IPS-NIHi7 (cell line): ENCODE data around the gene WNK1.

ENCODE experiments used
- DNase-seq: peaks from one replicate; pipeline ENCODE4 v3.0.0; 2012; ENCODE audit warnings: mixed read lengths; ENCODE audit errors: extremely low spot score

Gene WNK1

GRCh38 chr12:949453-950191 lies 197.2 kb downstream of the WNK1 start, which contains the start of gene RAD52:
Gene RAD52 (minus strand): TSS chr12:949694. CDS start chr12:933058, 16,636 bp downstream.
- peak; percentile 93 for DNase-seq

GRCh38 chr12:951176-951575 lies 198.8 kb downstream of the WNK1 start:
- DNase-seq: no peak

GRCh38 chr12:953776-954175 lies 201.4 kb downstream of the WNK1 start:
- DNase-seq: no peak

GRCh38 chr12:954741-955140 lies 202.4 kb downstream of the WNK1 start:
- no peak for DNase-seq

GRCh38 chr12:955939-956338 lies 203.6 kb downstream of the WNK1 start:
- no peak for DNase-seq

- DNase-seq: no peak
These were observed 206.3 kb downstream of the WNK1 start for GRCh38 chr12:958588-959123.
